T-helper 2 cell treated with Interferon-gamma antibody and Interleukin-4, amounts not matched to agents 5 μg/mL and 100 μg/mL, for 36 hours (primary cell): Measurements from ENCODE around the gene PRKCQ.
"Not testable (repeated sequence)": the region's sequence is repeated elsewhere in the genome, so short reads cannot be mapped to it uniquely, and the experiment has no call there.

ENCODE experiments used
- DNase-seq: peaks from one replicate; pipeline ENCODE4 v3.0.0; 2021; ENCODE audit warnings: low spot score
- H3K27ac Mint-ChIP-seq: one replicate; pipeline ENCODE4 v1.8.0; 2021; ENCODE audit warnings: mild to moderate bottlenecking, mixed read lengths
- H3K27me3 Mint-ChIP-seq: one replicate; pipeline ENCODE4 v1.8.0; 2021; ENCODE audit warnings: low read depth, mixed read lengths
- H3K36me3 Mint-ChIP-seq: one replicate; pipeline ENCODE4 v1.8.0; 2021; ENCODE audit warnings: low read depth, mixed read lengths
- H3K4me1 Mint-ChIP-seq: one replicate; pipeline ENCODE4 v1.8.0; 2021; ENCODE audit warnings: low read depth, mixed read lengths
- H3K4me3 Mint-ChIP-seq: one replicate; pipeline ENCODE4 v1.8.0; 2022; ENCODE audit warnings: mild to moderate bottlenecking, moderate library complexity, mixed read lengths
- H3K9me3 Mint-ChIP-seq: one replicate; pipeline ENCODE4 v1.8.0; 2021; ENCODE audit warnings: mixed read lengths

PRKCQ gene

GRCh38 chr10:6588845-6589244 is 8.8 kb upstream of the PRKCQ start:
- Mint-ChIP-seq H3K4me1 (peaks cover 82% of the 10 kb centered on the region), H3K27me3 (no peaks in the 10 kb centered on the region), H3K9me3 (peaks cover 4% of the 10 kb centered on the region), H3K4me3 (no peak overlapping the region), H3K36me3 (peaks cover 83% of the 10 kb centered on the region), H3K27ac (no peak overlapping the region)
- DNase-seq, result no peak

GRCh38 chr10:6588082-6588481 is 8.0 kb upstream of the PRKCQ start:
- peaks cover 82% of the 10 kb centered on the region for H3K4me1 Mint-ChIP-seq
- no peak for DNase-seq
- H3K27ac Mint-ChIP-seq, result no peak overlapping the region
- H3K9me3 Mint-ChIP-seq, result peaks cover 4% of the 10 kb centered on the region
- peak overlapping the region; percentile 35 for H3K4me3 Mint-ChIP-seq
- H3K27me3 Mint-ChIP-seq, result no peaks in the 10 kb centered on the region
- H3K36me3 Mint-ChIP-seq, result peaks cover 84% of the 10 kb centered on the region

- peak overlapping the region; percentile 93 for H3K4me3 Mint-ChIP-seq
- H3K9me3 Mint-ChIP-seq, result peaks cover 4% of the 10 kb centered on the region
- peaks cover 80% of the 10 kb centered on the region for H3K4me1 Mint-ChIP-seq
- H3K36me3 Mint-ChIP-seq, result peaks cover 90% of the 10 kb centered on the region
- DNase-seq, result no peak
- peak overlapping the region; percentile 58 for H3K27ac Mint-ChIP-seq
- H3K27me3 Mint-ChIP-seq, result no peaks in the 10 kb centered on the region
Observed at GRCh38 chr10:6586501-6586900, 6.4 kb upstream of the PRKCQ start.

GRCh38 chr10:6583447-6583846 is 3.4 kb upstream of the PRKCQ start:
- Mint-ChIP-seq H3K36me3 (peaks cover 72% of the 10 kb centered on the region), H3K9me3 (no peaks in the 10 kb centered on the region), H3K4me3 (peak overlapping the region; percentile 93), H3K27me3 (no peaks in the 10 kb centered on the region), H3K4me1 (peaks cover 61% of the 10 kb centered on the region), H3K27ac (peak overlapping the region; percentile 88)
- peak; percentile 75 for DNase-seq

DNA sequence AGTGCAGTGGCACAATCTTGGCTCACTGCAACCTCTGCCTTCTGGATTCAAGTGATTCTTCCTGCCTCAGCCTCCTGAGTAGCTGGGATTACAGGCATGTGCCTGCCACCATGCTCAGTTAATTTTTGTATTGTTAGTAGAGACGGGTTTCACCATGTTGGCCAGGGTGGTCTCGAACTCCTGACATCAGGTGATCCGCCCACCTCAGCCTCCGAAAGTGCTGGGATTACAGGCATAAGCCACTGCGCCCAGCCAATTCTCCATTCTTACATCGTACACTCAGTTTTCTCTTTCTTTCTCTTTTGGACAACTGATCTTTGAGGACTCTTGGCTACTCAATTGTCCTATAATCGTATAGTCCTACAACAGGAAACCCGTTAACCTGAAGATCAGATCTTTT is 2.8 kb upstream of the PRKCQ start:
- H3K27me3 Mint-ChIP-seq, H3K9me3 Mint-ChIP-seq, DNase-seq: not testable (repeated sequence)
- Mint-ChIP-seq H3K4me3 (peak overlapping the region; percentile 93), H3K27ac (peak overlapping the region; percentile 88), H3K4me1 (peaks cover 60% of the 10 kb centered on the region), H3K36me3 (peaks cover 71% of the 10 kb centered on the region)

DNA sequence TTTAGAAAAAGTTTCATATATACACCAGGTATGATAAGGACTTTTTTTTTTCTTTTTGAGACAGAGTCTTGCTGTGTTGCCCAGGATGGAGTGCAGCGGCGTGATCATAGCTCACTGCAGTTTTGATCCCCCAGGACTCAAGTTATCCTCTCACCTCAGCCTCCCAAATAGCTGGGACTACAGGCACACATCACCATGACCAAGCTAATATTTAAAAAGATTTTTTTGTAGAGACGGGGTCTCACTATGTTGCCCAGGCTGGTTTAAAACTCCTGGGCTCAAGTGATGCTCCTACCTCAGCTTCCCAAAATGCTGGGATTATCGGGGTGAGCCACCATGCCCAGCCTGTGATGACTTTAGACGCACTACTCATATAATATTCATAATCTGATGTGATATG is 2.2 kb upstream of the PRKCQ start:
- Mint-ChIP-seq H3K9me3 (no peaks in the 10 kb centered on the region), H3K27ac (peak overlapping the region; percentile 88), H3K27me3 (no peaks in the 10 kb centered on the region), H3K4me1 (peaks cover 62% of the 10 kb centered on the region), H3K36me3 (peaks cover 70% of the 10 kb centered on the region), H3K4me3 (peak overlapping the region; percentile 93)
- DNase-seq, result no peak

GRCh38 chr10:6581778-6582228 is 1.7 kb upstream of the PRKCQ start:
- Mint-ChIP-seq H3K36me3 (peaks cover 68% of the 10 kb centered on the region), H3K27ac (peak overlapping the region; percentile 88), H3K9me3 (no peaks in the 10 kb centered on the region), H3K27me3 (no peaks in the 10 kb centered on the region), H3K4me1 (peaks cover 62% of the 10 kb centered on the region), H3K4me3 (peak overlapping the region; percentile 93)
- no peak for DNase-seq

DNA sequence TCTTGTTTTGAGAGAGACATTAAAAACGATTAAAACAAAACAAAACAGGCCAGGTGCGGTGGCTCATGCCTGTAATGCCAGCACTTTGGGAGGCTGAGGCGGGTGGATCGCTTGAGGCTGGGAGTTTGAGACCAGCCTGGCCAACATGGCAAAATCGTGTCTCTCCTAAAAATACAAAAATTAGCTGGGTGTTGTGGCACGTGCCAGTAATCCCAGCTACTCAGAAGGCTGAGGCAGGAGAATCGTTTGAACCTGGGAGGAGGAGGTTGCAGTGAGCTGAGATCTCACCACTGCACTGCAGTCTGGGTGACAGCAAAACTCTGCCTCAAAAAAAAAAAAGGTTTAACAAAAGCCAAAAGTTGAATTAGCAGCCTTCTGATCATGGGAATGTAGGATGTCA is 1.1 kb upstream of the PRKCQ start:
- H3K4me1 Mint-ChIP-seq, result peaks cover 59% of the 10 kb centered on the region
- peak overlapping the region; percentile 93 for H3K4me3 Mint-ChIP-seq
- H3K36me3 Mint-ChIP-seq, result peaks cover 65% of the 10 kb centered on the region
- H3K9me3 Mint-ChIP-seq, H3K27me3 Mint-ChIP-seq, DNase-seq: not testable (repeated sequence)
- H3K27ac Mint-ChIP-seq, result peak overlapping the region; percentile 88

DNA sequence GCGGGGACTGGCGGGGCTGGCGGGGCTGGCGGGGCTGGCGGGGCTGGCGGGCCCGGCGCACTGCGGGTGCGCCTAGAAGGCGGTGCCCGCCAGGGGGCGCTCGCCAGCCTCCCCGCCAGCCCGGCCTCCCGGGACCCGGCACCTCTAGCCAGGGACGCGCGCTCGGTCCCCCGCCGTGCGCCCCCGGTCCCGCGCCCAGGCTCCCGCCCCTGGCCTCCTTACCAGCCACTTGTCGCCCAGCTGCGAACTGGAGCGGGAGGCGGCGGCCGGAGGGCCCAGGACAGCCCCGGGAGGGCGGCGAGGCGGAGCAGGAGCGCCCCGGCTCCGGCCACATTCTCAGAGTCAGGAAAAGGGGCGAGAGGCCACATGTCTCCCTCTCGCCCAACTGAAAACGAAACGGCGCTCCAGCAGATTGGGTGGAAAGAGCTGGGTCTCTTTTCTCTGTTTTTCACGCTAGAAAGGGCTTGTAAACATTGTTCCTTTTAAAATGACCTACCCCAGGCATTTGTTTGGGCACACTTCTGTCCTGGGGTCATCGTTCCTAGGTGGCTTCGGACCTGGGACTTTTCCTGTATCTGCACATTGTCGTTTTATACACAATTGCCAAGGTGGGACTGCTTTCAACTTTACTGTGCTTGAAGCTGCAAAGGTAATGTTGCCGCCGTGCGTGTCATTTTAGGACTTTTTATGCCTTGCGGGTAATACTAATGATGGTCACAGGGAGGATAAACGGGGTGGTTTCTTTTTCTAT is 378 bp upstream of the PRKCQ start:
- Mint-ChIP-seq H3K36me3 (peaks cover 58% of the 10 kb centered on the region), H3K27ac (peak overlapping the region; percentile 88), H3K4me1 (peaks cover 61% of the 10 kb centered on the region), H3K4me3 (peak overlapping the region; percentile 93), H3K9me3 (no peaks in the 10 kb centered on the region), H3K27me3 (no peaks in the 10 kb centered on the region)
- peak; percentile 87 for DNase-seq

GRCh38 chr10:6579183-6579903 is 733 bp downstream of the PRKCQ start:
- Mint-ChIP-seq H3K27me3 (no peaks in the 10 kb centered on the region), H3K27ac (peak overlapping the region; percentile 87), H3K4me3 (peak overlapping the region; percentile 89), H3K9me3 (no peaks in the 10 kb centered on the region), H3K4me1 (peaks cover 64% of the 10 kb centered on the region), H3K36me3 (peaks cover 53% of the 10 kb centered on the region)
- peak; percentile 51 for DNase-seq

DNA sequence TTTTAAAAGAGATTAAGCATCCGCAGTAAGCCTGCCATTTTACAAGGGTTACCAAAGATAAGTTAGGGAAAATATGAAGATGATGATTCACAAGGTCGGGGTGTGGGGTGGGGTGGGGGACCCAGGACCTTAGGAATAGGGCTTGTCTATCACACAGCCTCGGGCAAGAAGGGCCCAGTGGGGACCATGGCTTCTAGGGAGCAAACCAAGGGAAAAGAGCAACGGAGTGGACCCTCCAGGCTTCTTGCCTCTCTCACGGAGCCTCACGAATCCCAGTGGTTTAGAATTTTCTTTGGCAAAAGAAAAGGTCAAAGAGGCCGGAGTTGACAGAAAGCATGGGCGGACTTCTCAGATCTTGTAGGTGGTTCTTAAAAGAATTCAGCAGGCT is 1.3 kb downstream of the PRKCQ start:
- no peak for DNase-seq
- Mint-ChIP-seq H3K9me3 (no peaks in the 10 kb centered on the region), H3K27ac (peak overlapping the region; percentile 87), H3K4me3 (peak overlapping the region; percentile 89), H3K36me3 (peaks cover 48% of the 10 kb centered on the region), H3K4me1 (peaks cover 61% of the 10 kb centered on the region), H3K27me3 (no peaks in the 10 kb centered on the region)

- no peak for DNase-seq
- peaks cover 61% of the 10 kb centered on the region for H3K4me1 Mint-ChIP-seq
Observed at GRCh38 chr10:6578251-6578771, 1.8 kb downstream of the PRKCQ start.

GRCh38 chr10:6576326-6576725 is 3.8 kb downstream of the PRKCQ start:
- Mint-ChIP-seq H3K36me3 (peaks cover 40% of the 10 kb centered on the region), H3K27me3 (no peaks in the 10 kb centered on the region), H3K9me3 (no peaks in the 10 kb centered on the region), H3K4me1 (peaks cover 58% of the 10 kb centered on the region), H3K27ac (peak overlapping the region; percentile 79), H3K4me3 (peak overlapping the region; percentile 73)
- DNase-seq, result no peak

More at GRCh38 chr10:6578251-6578771, 1.8 kb downstream of the PRKCQ start:
- Mint-ChIP-seq H3K4me3 (peak overlapping the region; percentile 89), H3K9me3 (no peaks in the 10 kb centered on the region), H3K27ac (peak overlapping the region; percentile 87), H3K27me3 (no peaks in the 10 kb centered on the region), H3K36me3 (peaks cover 47% of the 10 kb centered on the region)

GRCh38 chr10:6574664-6575176 is 5.4 kb downstream of the PRKCQ start:
- no peak overlapping the region for H3K27ac Mint-ChIP-seq

More at GRCh38 chr10:6574664-6575176, 5.4 kb downstream of the PRKCQ start:
- H3K9me3 Mint-ChIP-seq, result no peaks in the 10 kb centered on the region
- no peak for DNase-seq
- no peaks in the 10 kb centered on the region for H3K27me3 Mint-ChIP-seq
- peaks cover 51% of the 10 kb centered on the region for H3K36me3 Mint-ChIP-seq
- H3K4me3 Mint-ChIP-seq, result peak overlapping the region; percentile 19
- H3K4me1 Mint-ChIP-seq, result peaks cover 69% of the 10 kb centered on the region
